Activated CD4-positive, alpha-beta T cell treated with anti-CD3 and anti-CD28 coated beads for 36 hours (primary cell): ENCODE data around the gene AFAP1. TPM values are rescaled to one million over a fixed set of nuclear protein-coding genes. Genes with fewer than 3 reads are reported as not detected.

ENCODE experiments used
- ATAC-seq: fragments of 200-7000 bp; cut with Tn5 transposase; one replicate; pipeline ENCODE4 v1.10.0; 2021; ENCODE audit warnings: mild to moderate bottlenecking, moderate library complexity
- CTCF ChIA-PET: fragments of 350-600 bp; sonication (Branson Sonifier 250); formaldehyde crosslinking; loops from one replicate; lab custom pipeline; 2021; ENCODE audit warnings: antibody characterized with exemption; lab: Charles Lee
- POLR2A ChIA-PET: fragments of 350-600 bp; sonication (Branson Sonifier 250); formaldehyde crosslinking; loops from one replicate; lab custom pipeline; 2021; ENCODE audit warnings: antibody characterized with exemption, inconsistent platforms; lab: Charles Lee
- DNase-seq: peaks from one replicate; pipeline ENCODE4 v3.0.0-alpha.2; 2020
- H3K27ac Mint-ChIP-seq: one replicate; pipeline ENCODE4 v1.8.0; 2021; ENCODE audit warnings: mixed read lengths
- H3K27me3 Mint-ChIP-seq: one replicate; pipeline ENCODE4 v1.8.0; 2021; ENCODE audit warnings: mixed read lengths
- H3K36me3 Mint-ChIP-seq: one replicate; pipeline ENCODE4 v1.8.0; 2021; ENCODE audit warnings: low read depth, mixed read lengths
- H3K4me1 Mint-ChIP-seq: one replicate; pipeline ENCODE4 v1.8.0; 2021; ENCODE audit warnings: mixed read lengths
- H3K4me3 Mint-ChIP-seq: one replicate; pipeline ENCODE4 v1.8.0; 2021; ENCODE audit warnings: mild to moderate bottlenecking, moderate library complexity, mixed read lengths
- H3K9me3 Mint-ChIP-seq: one replicate; pipeline ENCODE4 v1.8.0; 2021; ENCODE audit warnings: low read depth, mixed read lengths
- intact Hi-C, 2 experiments: fragments of 100-400 bp; cut with DNase I in 1 of 2; cut with micrococcal nuclease in 1 of 2; formaldehyde crosslinking; loops; one replicate each; pipeline versions ENCODE4 v1.14.2 to v1.15.1; 2022 to 2024; cut with DNase I, micrococcal nuclease
- total RNA-seq, 2 experiments: library from RNA; stranded (reverse); gene quantifications; one replicate each; pipeline ENCODE4 v1.2.3, GENCODE V29; 2021

Gene AFAP1
- total RNA-seq, 2 experiments from 2014 or later, result 27.1 to 27.2 TPM

- Mint-ChIP-seq H3K36me3 (peaks cover 26% of the 10 kb centered on the region), H3K27ac (no peak overlapping the region), H3K27me3 (no peaks in the 10 kb centered on the region), H3K4me3 (no peak overlapping the region), H3K4me1 (peaks cover 13% of the 10 kb centered on the region), H3K9me3 (no peaks in the 10 kb centered on the region)
- intact Hi-C loops, result no loop called here
- POLR2A ChIA-PET, result interaction anchor here (0.6 kb wide), 1 partner anchor 19 kb away, joined by 3 read pairs; no protein-coding TSS in a partner anchor
- ATAC-seq (no peak), DNase-seq (no peak)
- CTCF ChIA-PET, result interaction anchor here (1.0 kb wide), 1 partner anchor 16 kb away, joined by 3 read pairs; no protein-coding TSS in a partner anchor
Measured at GRCh38 chr4:7788694-7789425, 150.8 kb downstream of the AFAP1 start.

DNA sequence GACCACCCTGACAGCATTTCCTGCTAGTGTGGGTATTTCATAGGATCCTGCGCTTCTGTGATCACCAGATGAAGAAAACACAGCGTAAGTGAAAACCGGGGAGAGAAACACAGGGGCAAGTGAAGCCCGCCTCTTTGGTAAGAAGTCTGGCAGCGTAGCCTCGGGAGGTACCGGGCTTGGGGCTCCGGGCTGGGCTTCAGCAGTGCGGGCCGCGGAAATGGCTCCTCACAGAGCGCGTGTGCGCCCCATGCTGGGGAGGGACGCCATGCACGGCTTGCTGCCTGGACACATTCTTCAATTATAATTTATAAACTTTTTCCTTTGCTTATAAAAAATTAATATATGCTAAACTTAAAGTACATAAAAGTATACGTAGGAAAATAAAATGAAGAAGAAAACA, 151.5 kb downstream of the AFAP1 start:
- POLR2A ChIA-PET, result no interaction called here
- DNase-seq (no peak), ATAC-seq (no peak)
- intact Hi-C loops, result no loop called here
- Mint-ChIP-seq H3K36me3 (peaks cover 21% of the 10 kb centered on the region), H3K27me3 (no peaks in the 10 kb centered on the region), H3K4me1 (peaks cover 19% of the 10 kb centered on the region), H3K27ac (no peak overlapping the region), H3K4me3 (no peak overlapping the region), H3K9me3 (no peaks in the 10 kb centered on the region)
- CTCF ChIA-PET, result no interaction called here

- DNase-seq (no peak), ATAC-seq (no peak)
- Mint-ChIP-seq H3K4me1 (peaks cover 24% of the 10 kb centered on the region), H3K36me3 (peaks cover 21% of the 10 kb centered on the region), H3K4me3 (no peak overlapping the region), H3K27ac (no peak overlapping the region), H3K9me3 (no peaks in the 10 kb centered on the region), H3K27me3 (no peaks in the 10 kb centered on the region)
- ChIA-PET POLR2A (no interaction called here), CTCF (no interaction called here)
- intact Hi-C loops, result no loop called here
Measured at GRCh38 chr4:7787681-7788141, 151.9 kb downstream of the AFAP1 start.

DNA sequence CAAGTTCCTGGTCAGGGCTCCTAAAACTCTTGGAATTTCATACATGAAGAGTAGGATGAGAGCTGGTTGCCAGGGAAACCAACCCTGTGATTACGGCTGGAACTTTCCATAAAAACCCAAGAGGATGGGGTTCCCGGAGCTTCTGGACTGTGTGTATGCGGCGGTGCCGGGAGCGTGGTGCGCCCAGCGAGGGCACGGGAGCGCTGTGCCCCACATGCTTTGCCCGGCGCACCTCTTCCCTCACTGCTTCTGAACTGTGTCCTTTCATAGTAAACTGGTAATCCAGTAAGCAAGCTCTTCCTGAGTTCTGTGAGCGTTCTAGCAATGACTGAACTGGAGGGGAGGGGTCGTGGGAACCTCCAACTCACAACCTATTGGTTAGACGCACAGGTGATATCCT, 152.6 kb downstream of the AFAP1 start:
- Mint-ChIP-seq H3K27ac (no peak overlapping the region), H3K36me3 (peaks cover 17% of the 10 kb centered on the region), H3K9me3 (no peaks in the 10 kb centered on the region), H3K27me3 (no peaks in the 10 kb centered on the region), H3K4me1 (peaks cover 30% of the 10 kb centered on the region), H3K4me3 (no peak overlapping the region)
- ATAC-seq (no peak), DNase-seq (no peak)
- ChIA-PET CTCF (interaction anchor here (0.7 kb wide), 1 partner anchor 17 kb away, joined by 3 read pairs; no protein-coding TSS in a partner anchor), POLR2A (no interaction called here)
- intact Hi-C loops, result no loop called here

GRCh38 chr4:7786517-7786916, 153.1 kb downstream of the AFAP1 start:
- ChIA-PET POLR2A (no interaction called here), CTCF (no interaction called here)
- intact Hi-C loops, result no loop called here
- no peak for DNase-seq
- Mint-ChIP-seq H3K9me3 (no peaks in the 10 kb centered on the region), H3K36me3 (peaks cover 17% of the 10 kb centered on the region), H3K4me1 (peaks cover 36% of the 10 kb centered on the region), H3K27me3 (no peaks in the 10 kb centered on the region), H3K27ac (no peak overlapping the region), H3K4me3 (no peak overlapping the region)
- ATAC-seq, result no peak

- H3K4me3 Mint-ChIP-seq, result no peak overlapping the region
- intact Hi-C loops, result no loop called here
- DNase-seq, result no peak
- POLR2A ChIA-PET, result no interaction called here
- H3K36me3 Mint-ChIP-seq, result peaks cover 15% of the 10 kb centered on the region
- H3K4me1 Mint-ChIP-seq, result peaks cover 40% of the 10 kb centered on the region
- CTCF ChIA-PET, result interaction anchor here (0.7 to 0.9 kb wide), 2 partner anchors 15 to 24 kb away, joined by 3 read pairs; no protein-coding TSS in a partner anchor
- H3K27ac Mint-ChIP-seq, result no peak overlapping the region
- no peaks in the 10 kb centered on the region for H3K9me3 Mint-ChIP-seq
- H3K27me3 Mint-ChIP-seq, result no peaks in the 10 kb centered on the region
- no peak for ATAC-seq
Measured at GRCh38 chr4:7786040-7786439, 153.6 kb downstream of the AFAP1 start.

GRCh38 chr4:7785017-7785416, 154.6 kb downstream of the AFAP1 start:
- H3K27me3 Mint-ChIP-seq, result no peaks in the 10 kb centered on the region
- ChIA-PET CTCF (interaction anchor here (0.9 to 1.0 kb wide), 2 partner anchors 22 to 24 kb away, joined by 3 read pairs; no protein-coding TSS in a partner anchor), POLR2A (no interaction called here)
- ATAC-seq (peak; percentile 68), DNase-seq (peak; percentile 54)
- intact Hi-C loops, result no loop called here
- H3K36me3 Mint-ChIP-seq, result peaks cover 15% of the 10 kb centered on the region
- H3K4me3 Mint-ChIP-seq, result no peak overlapping the region
- no peaks in the 10 kb centered on the region for H3K9me3 Mint-ChIP-seq
- peak overlapping the region; percentile 37 for H3K27ac Mint-ChIP-seq
- H3K4me1 Mint-ChIP-seq, result peaks cover 47% of the 10 kb centered on the region

GRCh38 chr4:7784131-7784870, 155.4 kb downstream of the AFAP1 start:
- no peaks in the 10 kb centered on the region for H3K9me3 Mint-ChIP-seq
- ChIA-PET CTCF (interaction anchor here (1.0 to 1.1 kb wide), 2 partner anchors 18 to 23 kb away, joined by 3 read pairs; no protein-coding TSS in a partner anchor), POLR2A (no interaction called here)
- intact Hi-C loops, result no loop called here
- H3K36me3 Mint-ChIP-seq, result peaks cover 16% of the 10 kb centered on the region
- H3K4me1 Mint-ChIP-seq, result peaks cover 54% of the 10 kb centered on the region
- H3K4me3 Mint-ChIP-seq, result no peak overlapping the region
- no peak for DNase-seq
- H3K27me3 Mint-ChIP-seq, result no peaks in the 10 kb centered on the region
- peak overlapping the region; percentile 39 for H3K27ac Mint-ChIP-seq
- ATAC-seq, result no peak

GRCh38 chr4:7783541-7783940, 156.1 kb downstream of the AFAP1 start:
- intact Hi-C loops, result no loop called here
- no peak for DNase-seq
- ChIA-PET POLR2A (no interaction called here), CTCF (interaction anchor here (1.1 kb wide), 1 partner anchor 19 kb away, joined by 3 read pairs; no protein-coding TSS in a partner anchor)
- peaks cover 59% of the 10 kb centered on the region for H3K4me1 Mint-ChIP-seq
- H3K4me3 Mint-ChIP-seq, result no peak overlapping the region
- no peaks in the 10 kb centered on the region for H3K9me3 Mint-ChIP-seq
- H3K27ac Mint-ChIP-seq, result peak overlapping the region; percentile 71
- H3K27me3 Mint-ChIP-seq, result no peaks in the 10 kb centered on the region
- H3K36me3 Mint-ChIP-seq, result peaks cover 21% of the 10 kb centered on the region
- ATAC-seq, result no peak

GRCh38 chr4:7782783-7783182, 156.9 kb downstream of the AFAP1 start:
- ChIA-PET CTCF (no interaction called here), POLR2A (no interaction called here)
- intact Hi-C loops, result no loop called here
- peaks cover 27% of the 10 kb centered on the region for H3K36me3 Mint-ChIP-seq
- no peaks in the 10 kb centered on the region for H3K9me3 Mint-ChIP-seq
- H3K4me1 Mint-ChIP-seq, result peaks cover 59% of the 10 kb centered on the region
- no peaks in the 10 kb centered on the region for H3K27me3 Mint-ChIP-seq
- DNase-seq, result no peak
- no peak overlapping the region for H3K4me3 Mint-ChIP-seq
- peak; percentile 28 for ATAC-seq
- H3K27ac Mint-ChIP-seq, result peak overlapping the region; percentile 66

- POLR2A ChIA-PET, result no interaction called here
- intact Hi-C loops, result no loop called here
- Mint-ChIP-seq H3K4me1 (peaks cover 59% of the 10 kb centered on the region), H3K27me3 (no peaks in the 10 kb centered on the region), H3K9me3 (no peaks in the 10 kb centered on the region), H3K4me3 (no peak overlapping the region), H3K36me3 (peaks cover 27% of the 10 kb centered on the region), H3K27ac (peak overlapping the region; percentile 69)
- DNase-seq, result no peak
- no peak for ATAC-seq
- CTCF ChIA-PET, result no interaction called here
Measured at GRCh38 chr4:7781993-7782392, 157.7 kb downstream of the AFAP1 start.
